Erythroblast (primary cell): ENCODE measurements around the gene SFXN5.

Experiments used
- GATA1 ChIP-seq: IDR thresholded peaks from 2 replicates; pipeline ENCODE4 v1.6.1; 2011; ENCODE audit warnings: low read depth, mild to moderate bottlenecking, control low read depth, low read length, moderate library complexity
- POLR2A ChIP-seq: IDR thresholded peaks from 2 replicates; pipeline ENCODE4 v1.6.1; 2011; ENCODE audit warnings: mild to moderate bottlenecking, low read length

- no peak for TF ChIP-seq POLR2A
- no peak for TF ChIP-seq GATA1
These were observed 49.4 kb downstream of the SFXN5 start for GRCh38 chr2:73022024-73022568.
